HuH-7.5 (cell line): Measurements from ENCODE around the gene FAM120B.

Experiments
- DNase-seq: peaks from one replicate; pipeline ENCODE4 v3.0.0; 2011; ENCODE audit warnings: low spot score

FAM120B gene

DNA sequence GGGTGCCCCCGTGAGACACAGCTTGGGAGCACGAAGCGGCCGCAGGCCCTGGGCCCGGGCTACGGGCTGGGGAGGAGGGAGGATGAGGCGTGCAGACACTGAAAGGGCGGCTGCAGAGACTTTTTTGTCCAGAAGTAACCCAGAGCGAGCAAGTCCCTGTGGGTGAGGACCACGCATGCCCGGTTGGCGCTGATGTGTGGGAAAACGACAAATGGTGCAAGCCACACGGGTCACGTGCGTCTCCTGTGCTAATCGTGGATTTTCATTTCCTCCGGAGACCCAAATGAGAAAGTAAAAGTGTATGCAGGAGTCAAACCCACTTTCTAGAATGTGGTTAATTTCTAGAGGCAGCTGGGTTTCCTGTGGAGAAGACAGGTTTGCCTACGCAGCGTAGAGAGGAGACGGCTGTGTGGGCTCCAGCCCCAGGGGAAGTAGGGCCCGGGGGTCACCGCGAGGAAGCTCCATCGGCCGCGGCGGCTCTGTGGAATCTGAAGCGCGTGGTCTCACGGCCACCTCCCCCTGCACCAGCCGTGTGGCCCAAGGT is 34.7 kb upstream of the FAM120B start:
- DNase-seq = no peak

DNA sequence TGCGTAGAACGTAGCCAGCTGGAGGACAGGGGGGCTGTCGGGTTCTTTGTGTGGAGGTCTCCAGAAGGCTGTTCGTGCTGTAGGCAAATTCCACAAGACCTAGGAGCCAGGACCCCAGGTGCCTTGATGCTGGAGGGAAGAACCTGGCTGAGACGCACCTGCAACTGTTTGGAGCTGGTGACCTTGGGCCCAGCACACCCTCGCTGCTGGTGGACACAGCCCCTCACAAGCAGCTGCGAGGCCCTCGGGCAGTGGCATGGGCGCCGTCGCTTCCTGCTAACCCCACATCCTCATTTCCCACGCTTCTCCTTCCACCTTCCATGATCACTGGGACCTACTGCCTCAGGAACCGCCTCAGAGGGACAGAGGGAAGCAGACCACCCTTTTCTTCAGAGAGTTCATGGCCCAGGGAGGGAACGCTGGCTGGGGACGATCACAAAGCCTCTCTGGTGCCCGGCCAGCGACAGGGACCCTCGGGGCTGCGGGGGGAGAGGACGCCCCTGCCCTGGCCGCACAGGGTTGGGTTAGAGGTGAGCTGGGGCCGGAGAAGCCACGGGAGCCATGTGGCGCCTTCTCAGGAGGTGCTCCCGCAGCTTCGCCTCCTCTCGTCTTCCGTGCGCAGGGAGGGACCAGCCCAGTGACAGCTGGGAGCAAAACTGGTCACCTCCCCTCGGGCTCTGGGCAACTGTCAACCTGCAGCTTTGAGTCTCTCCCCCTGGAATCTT is 34.1 kb upstream of the FAM120B start:
- DNase-seq = no peak

DNA sequence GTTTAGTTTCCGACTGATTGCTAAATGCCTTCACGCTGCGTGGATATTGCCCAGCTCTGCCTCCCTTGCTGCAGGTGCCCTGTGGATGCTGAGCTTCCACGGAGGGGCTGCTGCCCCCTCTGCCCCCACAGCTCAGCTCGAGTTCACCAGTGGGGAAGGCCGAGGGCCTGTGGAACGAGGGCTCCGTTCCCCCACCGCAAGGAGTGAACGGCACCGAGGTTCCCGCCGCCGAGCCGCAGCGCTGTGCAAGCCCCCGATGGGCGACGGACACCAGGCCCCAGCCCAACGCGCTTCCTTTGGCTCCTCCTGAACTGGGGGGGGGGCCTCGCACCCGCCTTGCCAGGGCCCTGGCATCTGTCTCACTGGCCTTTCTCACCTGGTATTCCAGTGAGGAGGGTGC is 33.4 kb upstream of the FAM120B start:
- no peak for DNase-seq

DNA sequence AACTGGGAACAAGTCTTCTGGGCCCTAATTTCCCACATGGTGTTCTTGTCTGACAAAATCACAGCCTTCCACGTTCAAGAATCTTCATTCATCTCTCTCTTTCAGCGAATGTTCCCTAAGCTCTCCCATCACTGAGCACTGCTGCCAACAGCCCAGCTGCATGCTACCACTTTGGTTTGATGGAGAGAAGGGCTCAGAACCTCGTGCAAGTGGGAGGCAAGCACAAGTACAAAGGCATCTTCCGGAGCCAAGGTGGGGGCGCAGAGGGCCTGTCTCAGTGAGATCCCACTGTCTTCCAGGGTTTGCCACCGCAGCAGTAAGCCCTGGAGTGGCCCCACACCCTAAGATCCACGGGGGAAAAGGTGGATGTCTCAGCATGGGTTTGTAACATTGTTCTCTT is 32.9 kb upstream of the FAM120B start:
- DNase-seq = no peak

DNA sequence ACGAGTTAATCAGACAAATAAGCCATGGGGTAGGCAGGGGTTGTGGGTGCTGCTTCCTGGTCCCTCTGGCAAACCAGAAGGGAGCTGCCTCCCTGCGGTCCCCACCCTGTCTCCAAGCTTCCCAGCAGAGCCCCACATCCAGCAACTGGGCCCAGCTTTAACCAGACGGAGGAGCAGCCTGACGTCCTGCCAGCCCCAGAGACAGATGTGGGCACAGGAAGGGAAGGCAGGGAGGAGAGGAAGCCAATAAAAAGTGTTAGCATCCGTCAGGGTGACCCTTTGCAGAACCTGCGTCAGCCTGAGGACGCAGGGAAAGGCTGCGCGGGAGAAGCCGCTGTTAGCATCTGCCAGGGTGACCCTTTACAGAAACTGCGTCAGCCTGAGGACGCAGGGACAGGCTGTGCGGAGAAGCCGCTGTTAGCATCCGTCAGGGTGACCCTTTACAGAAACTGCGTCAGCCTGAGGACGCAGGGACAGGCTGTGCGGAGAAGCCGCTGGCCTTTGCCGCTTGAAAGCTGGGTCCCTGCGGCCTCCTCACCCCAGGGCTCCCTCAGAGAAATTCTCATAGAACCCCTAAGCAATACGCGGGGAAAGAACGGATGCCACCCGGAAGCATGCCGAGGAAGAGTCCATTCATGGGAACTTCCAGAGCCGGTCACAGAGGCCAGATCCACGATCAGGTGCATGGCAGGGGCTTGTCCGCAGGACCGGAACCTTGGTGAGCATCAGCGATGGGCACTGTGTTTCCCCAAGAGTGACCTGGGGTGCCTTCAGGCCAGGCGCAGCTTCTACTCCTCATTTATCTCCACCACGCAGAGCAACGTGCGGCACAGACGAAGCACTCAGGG is 31.6 kb upstream of the FAM120B start:
- DNase-seq = no peak

DNA sequence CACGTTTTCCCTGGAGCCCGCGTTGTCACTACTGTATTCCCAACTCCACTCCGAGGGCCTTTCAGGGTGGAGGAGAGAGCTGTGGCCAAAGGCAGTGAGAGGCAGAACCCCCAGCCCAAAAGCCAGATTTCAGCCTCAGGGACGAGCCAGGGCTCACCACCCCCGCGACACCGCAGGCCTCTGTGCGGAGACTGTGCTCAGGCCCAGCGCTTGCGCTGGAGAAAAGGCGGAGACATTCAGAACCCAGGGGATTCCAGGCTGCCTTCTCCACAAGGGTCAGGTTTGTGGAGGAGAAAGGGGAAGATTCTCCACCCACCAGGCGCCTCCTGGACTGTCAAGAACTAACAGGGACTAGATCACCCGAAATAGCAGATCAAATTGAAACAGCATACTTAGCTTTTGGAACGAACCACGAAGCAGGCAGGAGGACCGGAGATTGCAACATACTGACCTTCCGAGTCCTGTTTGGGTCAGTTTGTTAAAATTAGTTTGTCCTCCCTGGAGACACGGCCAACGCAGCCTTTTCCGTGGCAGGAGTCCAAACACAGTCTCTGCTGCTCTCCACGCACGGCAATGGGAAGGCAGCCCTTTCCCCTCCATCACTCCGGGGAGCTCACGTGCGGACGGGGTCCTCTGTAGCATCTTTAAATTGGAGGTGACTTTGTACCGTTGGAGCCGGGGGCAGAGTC is 30.0 kb upstream of the FAM120B start:
- no peak for DNase-seq

DNA sequence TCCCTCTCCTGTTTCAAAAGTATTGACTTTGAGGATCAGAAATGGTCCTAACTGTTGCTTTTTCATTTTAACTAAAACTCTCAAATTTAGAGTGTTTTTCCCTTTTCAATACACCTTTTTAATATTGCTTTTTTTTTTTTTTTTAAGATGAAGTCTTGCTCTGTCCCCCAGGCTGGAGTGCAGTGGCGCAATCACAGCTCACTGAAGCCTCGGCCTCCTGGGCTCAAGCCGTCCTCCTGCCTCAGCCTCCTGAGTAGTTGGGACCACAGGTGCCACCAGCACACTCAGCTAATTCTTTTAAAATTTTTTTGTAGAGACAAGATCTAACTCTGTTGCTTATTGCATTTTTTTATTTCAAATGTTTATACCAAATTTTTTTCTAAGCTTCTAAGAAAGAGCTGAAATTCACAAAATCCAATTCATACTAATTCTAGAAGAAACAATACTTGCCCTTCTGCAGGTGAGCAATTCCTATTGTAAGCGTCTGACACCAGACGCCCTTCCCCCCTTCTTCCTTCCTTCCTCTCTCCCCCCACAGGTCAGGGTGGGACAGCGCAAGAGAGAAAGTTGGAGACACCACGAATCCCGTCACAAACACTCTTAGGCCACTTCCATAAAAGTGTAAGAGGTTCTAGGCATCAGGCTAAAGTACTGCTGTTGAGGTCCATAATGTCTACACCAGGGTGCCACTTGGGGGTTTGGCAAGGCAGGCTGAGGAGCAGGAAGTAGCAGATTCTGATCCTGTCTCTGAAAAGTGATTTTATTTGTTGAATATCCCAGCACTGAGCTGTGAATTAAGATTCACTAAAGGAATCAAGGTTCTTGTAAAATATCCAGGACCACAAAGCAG is 28.4 kb upstream of the FAM120B start:
- DNase-seq = no peak

DNA sequence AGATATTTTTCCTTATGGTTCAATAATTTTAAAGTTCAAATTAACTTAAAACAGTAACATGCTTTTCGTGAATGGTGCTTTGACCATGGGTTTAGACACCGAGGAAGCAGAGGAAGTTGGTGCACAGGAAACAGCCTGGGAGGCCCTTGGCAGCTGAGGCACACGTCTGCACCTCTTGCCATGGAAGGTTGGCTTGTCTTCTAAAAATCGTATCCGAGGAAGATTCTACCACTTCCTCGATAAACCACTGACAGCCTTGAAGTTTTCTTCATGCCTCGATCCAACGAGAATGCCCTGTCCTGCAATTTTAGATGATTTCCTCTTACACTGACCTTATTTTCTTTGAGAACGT is 27.8 kb upstream of the FAM120B start:
- DNase-seq = no peak

DNA sequence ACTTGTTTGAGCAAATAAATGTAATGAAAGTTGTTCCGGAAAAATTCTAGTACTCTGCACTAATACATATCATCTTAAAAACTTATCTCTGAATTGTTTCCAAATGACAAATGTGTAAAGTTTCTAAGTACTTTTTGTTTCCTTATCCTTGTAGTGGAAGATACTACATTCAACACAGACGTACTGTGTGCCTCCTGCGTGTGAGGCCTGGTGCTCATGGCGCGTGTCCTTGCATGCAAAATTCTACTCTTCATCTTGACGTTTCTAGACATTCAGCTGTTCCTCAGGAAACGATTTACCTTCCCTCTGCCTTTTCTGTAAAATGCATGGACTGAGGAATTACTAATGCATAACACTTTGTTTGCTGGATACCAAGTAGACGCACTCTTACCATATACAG is 27.1 kb upstream of the FAM120B start:
- DNase-seq = no peak

DNA sequence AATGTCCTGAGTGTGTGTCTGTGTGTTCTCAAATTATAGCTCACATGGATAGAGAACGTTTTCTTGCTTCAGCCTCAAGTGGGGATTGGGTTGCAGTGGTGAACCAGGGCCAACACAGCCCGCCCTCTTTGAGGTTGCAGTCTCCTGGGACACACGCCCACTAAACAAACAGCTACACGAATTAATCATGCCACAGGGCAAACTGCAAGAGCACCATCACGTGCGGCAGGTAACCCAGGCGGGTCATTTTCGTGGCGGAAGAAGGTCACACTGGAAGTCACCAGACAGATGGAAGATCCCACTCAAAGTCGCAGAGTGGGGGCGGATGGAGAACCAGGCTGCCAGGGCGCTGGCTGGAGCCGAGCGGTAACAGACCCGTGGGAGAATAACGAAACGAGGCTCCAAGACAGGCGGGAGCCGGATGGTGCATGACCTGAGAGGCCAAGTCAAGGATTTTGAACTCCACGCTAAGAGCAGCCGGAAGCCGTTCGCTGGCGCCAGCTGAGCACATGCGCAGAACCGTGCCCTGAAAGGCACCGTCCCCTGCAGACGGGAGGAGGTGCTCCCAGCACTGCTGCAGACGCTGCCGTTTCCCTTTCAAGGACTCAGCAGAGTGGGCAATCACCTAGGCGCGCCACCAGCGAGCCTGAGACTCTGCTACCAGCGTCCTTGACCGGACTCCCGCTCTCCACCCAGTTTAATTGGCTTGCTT is 26.4 kb upstream of the FAM120B start:
- DNase-seq = peak; percentile 82

DNA sequence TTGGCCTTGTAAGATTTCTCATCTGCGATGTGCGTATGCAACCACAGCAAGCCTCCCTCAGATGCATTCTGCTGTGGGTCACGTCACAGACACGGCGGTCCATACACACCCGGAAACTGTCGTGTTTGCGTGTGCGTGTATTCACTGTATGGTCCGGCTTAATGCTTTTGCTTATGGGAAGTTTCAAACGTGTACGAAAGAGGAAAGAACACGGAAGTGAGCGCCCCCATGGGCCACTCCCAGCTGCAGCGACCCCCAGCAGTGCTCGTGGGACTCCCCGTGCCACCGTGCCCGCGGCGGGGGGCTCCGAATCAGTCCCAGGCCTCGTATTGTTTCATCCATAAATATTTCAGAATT is 25.9 kb upstream of the FAM120B start:
- DNase-seq = no peak

DNA sequence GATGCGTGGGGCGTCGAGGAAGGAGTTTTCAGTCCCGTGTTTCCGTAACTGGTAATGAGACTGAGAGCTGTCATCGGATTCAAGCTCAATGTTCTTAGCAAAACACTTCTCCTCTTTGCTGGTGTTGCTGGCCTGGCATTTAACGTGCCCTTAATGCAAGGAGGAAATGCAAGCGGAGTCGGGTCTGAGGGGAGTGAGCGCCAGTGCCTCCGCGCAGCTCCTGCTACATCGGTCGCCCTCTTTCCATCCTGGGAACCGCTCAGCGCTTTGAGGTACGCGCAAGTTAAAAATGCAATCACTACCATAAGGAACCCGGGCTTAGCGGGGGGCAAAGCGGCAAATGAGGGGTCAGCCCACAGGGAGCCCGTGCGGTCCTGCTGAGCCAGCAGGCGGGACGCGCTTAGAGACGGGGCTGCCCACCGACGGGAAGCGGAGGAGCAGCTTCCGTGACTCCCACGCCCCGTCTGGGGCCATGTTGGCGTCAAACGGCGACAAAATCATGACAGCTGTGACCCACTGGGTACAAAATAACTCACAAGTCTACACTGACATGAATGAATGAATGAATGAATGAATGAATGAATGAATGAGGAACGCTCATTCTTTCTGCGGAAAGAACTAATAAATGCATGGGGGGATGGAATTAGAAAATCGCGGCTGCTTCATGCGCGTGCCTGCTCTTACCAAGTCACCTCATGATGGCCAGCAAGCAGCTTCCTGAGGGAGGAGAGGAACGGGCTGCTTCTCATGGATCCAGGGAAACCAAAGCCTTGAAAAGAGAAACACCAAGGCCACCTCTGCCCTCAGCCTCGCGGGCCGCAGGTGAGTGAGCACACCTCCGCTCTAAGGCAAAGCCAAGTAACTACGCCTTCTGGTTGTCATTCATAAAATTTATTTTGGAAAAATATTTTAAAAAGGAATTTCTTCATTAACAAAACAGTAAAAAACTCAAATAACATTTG is 24.9 kb upstream of the FAM120B start:
- DNase-seq = no peak

DNA sequence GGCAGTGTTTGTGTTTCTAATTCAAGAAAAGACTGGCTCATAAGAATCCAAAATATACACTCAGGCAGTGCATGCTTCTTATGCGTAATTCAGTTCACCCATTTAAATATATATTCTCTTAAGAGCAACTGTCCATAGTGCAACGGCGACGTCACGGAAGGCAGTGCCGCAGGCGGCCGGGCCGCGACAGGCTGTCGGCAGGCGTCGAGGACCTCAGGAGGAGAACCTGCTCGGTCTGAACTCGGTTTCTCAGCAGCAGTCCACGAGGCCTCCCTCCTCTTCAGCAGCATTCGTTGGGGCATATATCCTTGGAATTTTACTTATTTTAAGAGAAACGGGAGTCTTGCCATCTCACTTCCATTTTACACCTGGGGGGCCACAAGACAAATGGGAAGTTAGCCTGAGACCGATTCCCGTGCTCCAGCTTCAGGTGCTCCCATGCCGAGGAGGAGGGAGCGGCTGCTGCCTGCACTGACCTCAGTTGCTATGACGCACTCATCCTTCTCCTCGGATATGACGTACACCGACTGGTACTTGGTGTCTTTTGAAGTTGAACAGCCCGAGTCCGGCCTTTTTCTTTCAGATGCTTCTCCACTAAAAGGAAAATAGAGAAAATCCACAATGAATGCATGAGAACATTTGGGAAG is 23.9 kb upstream of the FAM120B start:
- no peak for DNase-seq

DNA sequence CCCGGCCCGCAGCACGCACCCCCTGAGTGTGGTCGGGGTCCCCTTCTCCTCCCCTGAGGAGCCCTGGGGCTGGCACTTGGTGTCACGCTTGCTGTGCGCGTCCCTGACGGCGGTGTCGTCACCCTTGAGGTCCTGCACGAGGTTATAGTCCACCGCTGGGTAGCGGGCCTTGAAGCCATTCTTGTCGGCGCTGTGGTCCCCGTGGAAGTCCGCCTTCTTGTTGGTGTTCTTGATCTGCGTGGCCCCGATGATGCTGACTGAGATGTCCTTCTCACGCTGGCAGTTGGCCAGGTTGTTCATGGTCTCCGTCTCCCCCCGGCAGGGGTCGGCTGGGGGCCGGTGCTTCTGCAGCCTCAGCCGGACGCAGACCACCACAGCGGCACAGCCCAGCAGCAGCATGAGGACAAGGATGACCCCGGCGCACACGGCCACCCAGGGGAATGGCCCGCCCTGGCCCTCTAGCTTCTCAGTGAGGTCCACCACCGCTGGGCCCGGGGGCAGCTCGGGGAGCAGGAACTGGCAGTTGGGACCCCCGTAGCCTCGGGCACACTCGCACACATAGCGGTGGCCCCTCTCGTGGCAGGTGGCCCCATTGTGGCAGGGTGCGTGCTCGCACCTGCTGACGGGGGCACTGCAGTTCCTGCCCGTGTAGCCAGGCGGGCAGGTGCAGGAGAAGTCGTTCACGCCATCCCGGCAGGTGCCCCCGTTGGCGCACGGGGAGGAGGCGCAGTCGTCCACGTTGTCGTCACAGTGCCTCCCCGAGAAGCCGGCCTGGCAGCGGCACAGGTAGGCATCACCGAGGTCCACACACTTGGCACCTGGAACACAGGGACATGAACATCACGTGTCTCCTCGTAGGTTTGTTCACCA is 23.1 kb upstream of the FAM120B start:
- no peak for DNase-seq

DNA sequence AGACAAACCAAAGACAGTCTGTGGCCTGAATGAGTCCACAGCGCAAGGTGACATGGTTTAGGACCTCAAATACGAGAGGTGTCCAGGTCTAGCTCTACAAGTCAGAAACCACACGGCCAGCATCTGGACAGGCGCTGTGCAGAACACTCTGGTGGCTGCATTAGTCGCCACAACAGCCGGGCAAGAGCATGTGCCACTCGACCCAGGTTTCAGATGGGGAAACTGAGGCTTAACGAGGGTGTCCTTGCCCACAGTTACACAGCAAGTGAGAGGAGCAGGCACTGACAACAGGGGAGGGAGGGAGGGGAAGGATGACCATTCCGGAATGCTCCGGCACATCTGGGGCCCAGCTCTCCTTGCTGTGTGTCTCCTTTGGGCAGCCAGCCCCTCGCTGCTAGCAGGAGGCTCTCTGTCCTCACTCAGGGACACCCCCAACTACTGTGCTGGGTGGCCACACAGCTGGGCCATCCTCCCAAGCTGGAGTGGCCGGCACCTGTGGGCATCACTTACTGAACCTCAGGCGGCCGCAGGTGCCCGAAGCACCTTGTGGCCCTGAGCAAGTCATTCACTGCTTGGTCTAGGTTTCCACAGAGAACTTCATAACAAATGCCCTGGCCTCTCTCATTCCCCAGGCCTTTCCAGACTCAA is 22.3 kb upstream of the FAM120B start:
- DNase-seq = no peak

DNA sequence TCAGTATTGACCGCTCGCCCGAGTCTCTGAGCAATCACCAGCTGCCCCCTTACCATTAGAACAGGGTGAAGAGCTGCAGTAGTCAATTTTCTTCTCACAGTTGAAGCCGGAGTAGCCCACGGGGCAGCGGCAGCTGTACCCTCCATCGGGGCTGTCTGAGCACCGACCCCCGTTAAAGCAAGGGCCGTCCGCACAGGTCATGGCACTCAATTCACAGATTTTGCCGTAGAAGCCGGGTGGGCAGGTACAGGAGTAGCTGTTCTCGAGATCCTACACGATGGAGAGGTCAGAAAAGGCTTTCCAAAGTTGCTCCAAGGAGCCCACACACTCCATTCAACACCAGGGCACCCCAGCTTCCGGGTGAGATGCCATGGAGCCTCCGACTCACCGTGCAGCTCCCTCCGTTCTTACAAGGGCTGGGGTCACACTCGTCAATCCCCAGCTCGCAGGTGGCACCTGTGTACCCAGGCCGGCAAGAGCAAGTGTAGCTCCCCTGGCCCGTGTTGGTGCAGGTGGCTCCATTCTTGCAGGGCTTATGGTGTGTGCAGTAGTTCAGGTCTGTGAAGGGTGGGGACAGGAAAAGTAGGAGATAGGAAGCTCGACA is 21.6 kb upstream of the FAM120B start:
- no peak for DNase-seq

DNA sequence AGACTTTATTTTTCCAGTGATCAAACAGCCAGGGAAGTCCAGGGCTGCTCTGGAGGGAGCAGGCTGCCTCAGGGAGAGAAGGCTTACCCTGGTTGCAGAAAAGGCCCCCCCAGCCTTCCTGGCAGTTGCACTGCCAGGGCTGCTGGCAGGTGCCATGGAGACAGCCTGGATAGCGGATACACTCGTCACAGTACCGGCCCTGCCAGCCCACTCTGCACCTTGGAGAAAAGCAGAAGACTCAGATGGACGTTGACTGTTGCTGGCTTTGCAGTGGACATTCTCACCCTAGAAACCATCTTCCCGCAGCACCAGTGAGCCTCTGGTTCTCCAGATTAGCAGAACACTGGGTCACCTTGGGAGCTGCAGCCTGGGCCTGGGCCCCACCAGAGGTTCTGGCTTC is 21.1 kb upstream of the FAM120B start:
- DNase-seq = no peak
